ENCODE data around the gene AKAP8L.

The AKAP8L gene

DNA sequence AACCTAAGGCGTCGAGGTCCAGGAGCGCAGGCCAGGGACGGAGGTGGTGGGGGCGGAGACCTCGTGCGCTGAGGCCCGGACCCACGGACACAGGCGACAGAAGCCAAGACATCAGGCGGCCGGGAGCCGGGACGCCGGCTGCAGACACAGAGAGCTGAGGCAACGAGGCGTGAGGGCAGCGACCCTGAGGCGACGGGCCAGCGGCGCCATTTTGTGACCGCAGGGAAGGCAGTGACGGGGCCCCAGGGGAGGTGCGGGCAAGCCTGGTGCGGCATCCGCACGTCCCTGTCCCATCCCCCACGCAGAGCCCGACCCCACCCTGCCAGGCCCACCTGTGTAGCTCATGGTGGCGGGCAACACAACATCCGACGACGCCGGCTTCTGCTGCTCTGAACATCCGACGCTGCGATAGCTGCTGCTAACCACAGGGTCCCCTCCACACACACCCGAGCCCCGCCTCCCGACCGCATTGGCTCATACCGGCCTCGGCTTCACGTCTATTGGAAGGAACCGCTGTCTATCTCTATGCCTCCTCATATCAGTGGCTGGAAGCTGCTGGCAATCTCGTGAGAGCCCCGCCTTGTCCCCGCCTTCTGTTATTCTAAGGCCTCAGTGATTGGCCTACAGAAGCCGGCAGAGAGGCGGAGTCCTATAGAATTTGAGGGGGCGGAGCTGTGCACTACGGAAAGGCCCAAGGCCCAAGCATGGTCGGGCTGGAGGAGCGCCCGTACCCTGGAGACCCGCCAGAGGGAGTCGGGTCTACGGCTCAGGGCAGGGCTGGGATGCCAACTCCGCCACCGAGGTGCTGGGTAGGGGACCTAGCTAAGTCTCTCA, at the start of gene AKAP8L:
Gene AKAP8L (minus strand): TSS at position 410 of the 834 bp plus-strand sequence. CDS start 65 bp downstream, at position 345.
- peak; percentile 85 for FAIRE-seq
- DNase-seq (ENCODE audit: insufficient read length, low spot score): peak; percentile 100

DNA sequence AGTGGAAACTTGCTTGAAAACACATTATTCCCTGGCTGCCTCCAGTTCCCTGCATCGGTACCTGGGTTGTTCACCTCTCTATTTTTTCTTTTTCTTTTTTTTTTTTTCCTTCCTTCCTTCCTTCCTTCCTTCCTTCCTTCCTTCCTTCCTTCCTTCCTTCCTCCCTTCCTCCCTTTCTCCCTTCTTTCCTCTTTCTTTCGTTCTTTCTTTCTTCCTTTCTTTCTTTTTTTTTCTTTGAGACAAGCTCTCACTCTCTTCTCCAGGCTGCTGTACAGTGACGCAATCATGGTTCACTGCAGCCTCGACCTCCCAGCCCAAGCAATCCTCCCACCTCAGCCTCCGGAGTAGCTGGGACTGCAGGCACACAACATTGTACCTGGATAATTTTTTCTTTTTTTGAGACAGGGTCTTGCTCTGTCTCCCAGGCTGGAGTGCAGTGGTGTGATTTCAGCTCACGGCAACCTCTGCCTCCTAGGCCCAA, 49.0 kb upstream of the AKAP8L start:
- DNase-seq (ENCODE audit: insufficient read length, low spot score): no peak

DNA sequence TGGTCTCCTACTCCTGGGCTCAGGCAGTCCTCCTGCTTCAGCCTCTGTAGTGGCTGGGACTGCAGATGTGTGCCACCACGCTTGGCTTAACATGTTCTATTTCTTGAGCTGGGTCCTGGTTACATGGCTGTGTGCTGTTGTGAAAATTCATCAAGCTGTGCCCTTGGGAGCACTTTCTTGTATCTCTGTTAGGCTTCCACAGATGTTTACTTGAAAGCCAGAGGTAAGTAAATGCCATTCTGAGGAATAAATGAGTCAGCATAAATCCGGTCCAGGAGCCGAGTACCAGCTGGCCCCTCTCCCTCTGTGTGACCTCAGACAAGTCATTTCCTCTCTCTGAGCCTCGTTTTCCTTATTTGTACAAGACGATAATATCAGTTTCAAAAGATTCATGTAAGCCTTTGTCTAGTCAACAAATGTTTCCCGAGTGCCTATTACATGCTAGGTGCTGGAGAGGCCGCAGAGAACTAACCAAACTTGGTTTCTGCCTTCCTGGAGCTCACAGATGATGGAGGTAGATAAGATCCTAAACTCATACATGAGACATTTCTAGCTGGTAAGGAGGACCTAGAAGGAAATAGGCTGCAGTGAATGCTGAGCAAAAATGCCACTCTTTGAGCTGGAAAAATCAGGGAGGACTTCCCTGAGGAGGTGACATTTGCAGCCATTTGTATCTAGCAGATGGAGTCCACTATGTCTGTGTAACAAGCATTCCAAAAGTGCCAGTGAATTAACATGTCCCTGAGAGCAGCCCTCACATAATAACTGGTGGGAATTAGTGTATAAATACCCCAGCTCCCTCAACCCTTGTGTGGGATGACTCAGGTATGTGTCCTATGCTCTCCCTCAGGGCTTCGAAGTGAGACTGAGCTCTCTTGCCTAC, 48.3 kb upstream of the AKAP8L start:
- DNase-seq (ENCODE audit: insufficient read length, low spot score) (no peak), FAIRE-seq (no peak)

More for the DNA sequence above, 49.0 kb upstream of the AKAP8L start:
- FAIRE-seq: no peak

- no peak for DNase-seq (ENCODE audit: insufficient read length, low spot score)
Measured at GRCh38 chr19:15464394-15465385, 45.9 kb upstream of the AKAP8L start, which contains the start of gene RASAL3. TSS of gene RASAL3 (minus strand) at chr19:15464544. CDS start at chr19:15464358, 186 bp downstream.

DNA sequence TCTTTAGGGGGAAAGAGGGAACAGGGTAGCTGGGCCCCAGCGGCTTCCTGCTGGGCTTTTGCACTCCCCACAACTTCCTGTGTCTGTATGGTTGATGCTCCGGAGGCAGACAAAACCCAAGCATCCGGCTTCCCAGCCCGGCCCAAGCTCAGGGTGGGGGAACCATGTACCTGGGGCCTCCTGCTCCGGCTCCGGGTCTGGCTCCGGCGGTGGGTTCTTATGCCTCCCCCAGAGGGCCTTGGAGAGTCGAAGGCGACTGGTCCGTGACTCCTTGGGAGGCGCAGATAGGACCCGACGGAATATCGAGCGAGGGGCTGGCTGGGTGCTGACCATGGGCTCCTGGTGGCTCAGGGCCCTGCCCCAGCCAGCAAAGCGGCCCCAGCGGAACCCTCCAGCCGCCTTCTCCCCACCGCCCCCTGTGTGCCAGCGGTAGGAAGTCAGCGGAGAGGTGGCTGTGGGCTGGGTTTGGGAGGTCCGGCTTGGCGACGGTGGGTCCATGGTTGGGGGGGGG, 45.1 kb upstream of the AKAP8L start:
- FAIRE-seq: no peak

More at GRCh38 chr19:15464394-15465385, 45.9 kb upstream of the AKAP8L start, which contains the start of gene RASAL3:
- FAIRE-seq: no peak

GRCh38 chr19:15461694-15462093, 42.9 kb upstream of the AKAP8L start:
- FAIRE-seq (no peak), DNase-seq (ENCODE audit: insufficient read length, low spot score) (no peak)

More for the DNA sequence above, 45.1 kb upstream of the AKAP8L start:
- no peak for DNase-seq (ENCODE audit: insufficient read length, low spot score)

GRCh38 chr19:15457701-15458484, 39.1 kb upstream of the AKAP8L start:
- DNase-seq (ENCODE audit: insufficient read length, low spot score): no peak
- no peak for FAIRE-seq

GRCh38 chr19:15456871-15457700, 38.3 kb upstream of the AKAP8L start:
- FAIRE-seq: no peak
- DNase-seq (ENCODE audit: insufficient read length, low spot score): no peak

DNA sequence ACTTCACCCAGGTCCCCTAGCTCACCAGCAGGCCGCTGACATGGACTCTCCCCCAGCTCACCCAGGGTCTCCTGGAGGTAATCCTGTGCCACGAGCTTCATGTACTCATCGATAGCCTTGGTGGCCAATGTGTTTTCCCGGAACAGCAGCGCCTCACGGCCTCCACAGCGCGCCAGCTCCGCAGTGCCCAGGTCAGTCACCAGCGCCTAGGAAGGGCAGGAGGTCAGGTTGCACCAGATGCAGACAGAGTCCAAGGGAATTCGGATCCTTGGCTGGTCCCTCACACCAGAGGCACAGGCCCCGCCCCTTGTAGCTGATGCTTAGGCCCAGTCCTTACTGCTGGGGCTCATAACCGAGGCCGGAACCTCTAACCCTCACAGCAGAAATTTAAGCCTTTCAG, 37.7 kb upstream of the AKAP8L start:
- no peak for FAIRE-seq
- DNase-seq (ENCODE audit: insufficient read length, low spot score): no peak

DNA sequence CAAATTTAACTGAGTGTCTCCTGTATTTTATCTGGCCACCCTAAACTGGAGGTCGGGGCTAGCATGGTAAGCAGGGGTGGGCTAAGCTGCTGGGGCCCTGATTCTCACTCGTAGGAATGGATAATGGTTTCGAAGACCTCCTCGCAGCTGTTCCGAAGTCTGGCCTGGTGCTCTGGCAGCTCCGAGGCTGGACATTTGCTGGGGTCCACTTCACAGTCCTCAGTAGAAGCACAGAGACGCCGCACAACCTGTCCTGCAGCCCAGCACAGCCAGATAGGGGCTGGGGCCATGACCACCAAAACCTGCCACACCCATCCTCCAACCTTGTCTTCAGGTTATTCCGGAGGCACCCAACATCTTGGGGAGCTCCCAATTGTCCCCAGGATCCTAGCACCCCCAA, 37.2 kb upstream of the AKAP8L start:
- no peak for FAIRE-seq

GRCh38 chr19:15453906-15454860, 35.4 kb upstream of the AKAP8L start:
- DNase-seq (ENCODE audit: insufficient read length, low spot score) (no peak), FAIRE-seq (no peak)

More for the DNA sequence above, 37.2 kb upstream of the AKAP8L start:
- DNase-seq (ENCODE audit: insufficient read length, low spot score): no peak

DNA sequence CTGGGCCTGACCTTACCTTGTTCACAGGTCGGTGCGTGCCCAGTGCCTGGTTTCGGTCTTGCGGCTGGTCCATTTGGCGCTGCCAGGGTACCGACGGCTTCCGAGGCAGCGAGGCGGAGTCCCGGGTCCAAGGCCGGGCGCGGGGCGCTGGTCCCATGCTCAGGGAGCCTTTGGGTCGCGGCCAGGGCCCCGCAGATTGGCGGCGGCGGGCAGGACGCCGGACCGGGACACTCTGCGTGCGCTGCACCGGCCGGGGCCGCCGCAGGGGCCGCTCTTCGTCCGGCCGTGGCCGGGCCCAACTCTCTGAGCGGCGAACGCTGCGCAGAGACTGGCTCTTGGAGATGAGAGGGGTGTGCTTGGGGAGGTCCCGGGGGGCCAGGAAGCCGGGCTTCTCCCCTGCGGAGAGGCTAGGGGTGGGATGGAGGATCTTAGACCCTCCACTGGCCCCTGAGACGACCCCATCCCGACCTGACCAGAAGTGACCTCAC, 34.3 kb upstream of the AKAP8L start:
- no peak for FAIRE-seq
- no peak for DNase-seq (ENCODE audit: insufficient read length, low spot score)

- no peak for FAIRE-seq
- DNase-seq (ENCODE audit: insufficient read length, low spot score): peak; percentile 58
Measured at GRCh38 chr19:15452111-15453047, 33.6 kb upstream of the AKAP8L start.

- DNase-seq (ENCODE audit: insufficient read length, low spot score): no peak
- FAIRE-seq: peak; percentile 65
Measured at GRCh38 chr19:15450528-15450890, 31.7 kb upstream of the AKAP8L start.

DNA sequence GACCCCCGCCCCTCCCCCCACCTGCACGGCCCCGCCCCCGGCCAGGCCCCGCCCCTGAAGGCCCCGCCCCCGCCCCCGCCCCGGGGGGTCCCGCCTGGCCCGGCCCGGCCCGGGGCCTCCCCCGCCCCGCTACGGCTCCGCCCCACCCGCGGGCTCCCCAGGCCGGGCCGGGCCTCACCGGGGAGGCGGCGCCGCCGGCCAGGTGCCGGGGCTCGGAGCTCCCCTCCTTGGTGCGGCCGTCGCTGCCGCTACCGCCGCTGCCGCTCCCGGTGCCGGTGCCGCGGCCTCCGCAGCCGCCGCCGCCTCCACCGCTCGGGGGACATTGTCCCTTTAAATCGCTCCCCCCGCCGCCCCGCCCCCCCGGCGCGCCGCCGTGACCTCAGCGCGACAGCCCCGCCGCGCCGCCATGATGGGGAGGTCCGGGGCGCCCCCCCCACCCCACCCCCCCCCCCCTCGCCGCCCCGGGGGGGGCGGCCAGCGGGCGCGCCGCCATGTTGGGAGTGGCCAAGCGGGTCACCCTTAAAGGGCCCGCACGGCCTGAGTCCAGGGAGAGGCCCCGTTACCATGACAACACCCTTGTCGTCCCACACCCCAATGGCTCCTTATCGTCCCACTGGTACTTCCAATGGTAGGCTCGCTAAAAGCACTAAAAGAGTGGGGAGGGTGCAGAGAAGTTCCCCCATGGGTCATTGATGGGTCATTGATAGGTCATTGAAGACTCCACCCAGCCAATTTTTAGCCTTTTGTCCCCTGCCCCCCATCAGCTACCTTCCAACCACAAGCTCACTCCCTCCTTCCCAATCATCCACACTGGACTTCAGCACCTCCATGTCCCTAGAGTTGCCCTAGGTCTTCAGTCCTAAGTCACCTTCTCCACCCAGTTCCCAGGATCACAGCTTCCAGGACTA, 31.1 kb upstream of the AKAP8L start, which contains the start of gene WIZ:
Gene WIZ (minus strand): TSS at position 337 of the 908 bp plus-strand sequence. CDS start 1,649 bp downstream, outside the sequence.
- FAIRE-seq (no peak), DNase-seq (ENCODE audit: insufficient read length, low spot score) (peak; percentile 82)
